SK-N-MC (cell line): ENCODE results near the gene DLG2.

Source experiments
- EZH2 ChIP-seq: fragments of 200-600 bp; sonication (generic); IDR thresholded peaks from one replicate; pipeline ENCODE4 v1.6.1; 2017; ENCODE audit warnings: antibody characterized with exemption
- FOXP2 ChIP-seq: optimal IDR thresholded peaks from 2 replicates; pipeline ENCODE3; 2011; ENCODE audit warnings: mild to moderate bottlenecking, moderate library complexity; ENCODE audit not compliant: insufficient read depth; ENCODE audit errors: extremely low read length, control extremely low read depth
- POLR2AphosphoS5 ChIP-seq: IDR thresholded peaks from 2 replicates; pipeline ENCODE4 v1.6.1; 2012; ENCODE audit warnings: mild to moderate bottlenecking, low read depth, low read length, borderline replicate concordance

GRCh38 chr11:83826078-83826477 lies 1801.1 kb downstream of the DLG2 start:
- no peak for TF ChIP-seq POLR2AphosphoS5
- no peak for TF ChIP-seq EZH2
- TF ChIP-seq FOXP2, result no peak
